GM19397 (cell line): ENCODE measurements around the gene GOLGA5.
"Not testable (repeated sequence)": the region's sequence is repeated elsewhere in the genome, so short reads cannot be mapped to it uniquely, and the experiment has no call there.

Experiments
- ATAC-seq: cut with Tn5 transposase; IDR thresholded peaks from one replicate; pipeline ENCODE4 v1.9.1; 2021; ENCODE audit warnings: mild to moderate bottlenecking, moderate library complexity; ENCODE audit not compliant: unreplicated experiment

Gene GOLGA5

GRCh38 chr14:92793709-92794546 lies at the start of gene GOLGA5:
GOLGA5 (plus strand) TSS chr14:92794305; CDS start chr14:92797438, 3,133 bp downstream.
- ATAC-seq, result peak; percentile 98

- no peak for ATAC-seq
Observed at GRCh38 chr14:92747701-92748258, 46.3 kb upstream of the GOLGA5 start.

GRCh38 chr14:92748259-92749016 lies 45.7 kb upstream of the GOLGA5 start, which contains the start of gene LGMN:
LGMN (minus strand) TSS chr14:92748627; CDS start chr14:92732786, 15,841 bp downstream.
- ATAC-seq, result peak; percentile 85

GRCh38 chr14:92750222-92750728 lies 43.8 kb upstream of the GOLGA5 start:
- not testable (repeated sequence) for ATAC-seq

GRCh38 chr14:92750994-92751400 lies 43.1 kb upstream of the GOLGA5 start:
- no peak for ATAC-seq

- ATAC-seq, result no peak
Observed at GRCh38 chr14:92751819-92752218, 42.3 kb upstream of the GOLGA5 start.

GRCh38 chr14:92753250-92753649 lies 40.9 kb upstream of the GOLGA5 start:
- no peak for ATAC-seq

GRCh38 chr14:92754966-92755365 lies 39.1 kb upstream of the GOLGA5 start:
- no peak for ATAC-seq

- no peak for ATAC-seq
Observed at GRCh38 chr14:92755495-92755894, 38.6 kb upstream of the GOLGA5 start.

GRCh38 chr14:92756446-92756845 lies 37.7 kb upstream of the GOLGA5 start:
- ATAC-seq, result no peak

GRCh38 chr14:92759300-92759678 lies 34.8 kb upstream of the GOLGA5 start:
- no peak for ATAC-seq

- no peak for ATAC-seq
Observed at GRCh38 chr14:92759679-92760523, 34.2 kb upstream of the GOLGA5 start.

GRCh38 chr14:92760524-92760805 lies 33.6 kb upstream of the GOLGA5 start:
- no peak for ATAC-seq

- not testable (repeated sequence) for ATAC-seq
Observed at GRCh38 chr14:92763666-92764631, 30.2 kb upstream of the GOLGA5 start.

GRCh38 chr14:92768236-92768635 lies 25.9 kb upstream of the GOLGA5 start:
- peak; percentile 88 for ATAC-seq

GRCh38 chr14:92768795-92769194 lies 25.3 kb upstream of the GOLGA5 start:
- ATAC-seq, result no peak

- no peak for ATAC-seq
Observed at GRCh38 chr14:92770484-92770883, 23.6 kb upstream of the GOLGA5 start.

GRCh38 chr14:92774572-92774971 lies 19.5 kb upstream of the GOLGA5 start:
- ATAC-seq, result no peak

- peak; percentile 91 for ATAC-seq
Observed at GRCh38 chr14:92775292-92775691, 18.8 kb upstream of the GOLGA5 start.
